Measurements from ENCODE around the gene RPL31. TPM values are rescaled to one million over a fixed set of nuclear protein-coding genes. Genes with fewer than 3 reads are reported as not detected.

Gene RPL31
- total RNA-seq, 1 experiment from 2014 or later = 1,158 TPM

- Mint-ChIP-seq H3K27me3 (ENCODE audit: unreplicated experiment) (no peaks in the 10 kb centered on the region), H3K36me3 (ENCODE audit: insufficient read depth, unreplicated experiment) (peaks cover 37% of the 10 kb centered on the region), H3K27ac (ENCODE audit: unreplicated experiment) (no peak overlapping the region), H3K9me3 (ENCODE audit: low read depth, unreplicated experiment) (no peaks in the 10 kb centered on the region), H3K4me3 (ENCODE audit: low read depth, unreplicated experiment) (no peak overlapping the region), H3K4me1 (ENCODE audit: low read depth, unreplicated experiment) (no peaks in the 10 kb centered on the region)
- CTCF ChIA-PET = no interaction called here
- intact Hi-C loops (cut with micrococcal nuclease; ENCODE audit: unreplicated experiment) = no loop called here
- BruUV-seq (replicated peaks) = no TSS peak
- TF ChIP-seq CTCF (IDR thresholded peaks at IDR 0.05; ENCODE audit: unreplicated experiment) = no peak
- no peak for DNase-seq
These were observed 46.9 kb upstream of the RPL31 start for GRCh38 chr2:100955226-100955625.

- no peak for TF ChIP-seq CTCF (IDR thresholded peaks at IDR 0.05; ENCODE audit: unreplicated experiment)
- no peaks in the 10 kb centered on the region for H3K4me1 Mint-ChIP-seq (ENCODE audit: low read depth, unreplicated experiment)
- peaks cover 30% of the 10 kb centered on the region for H3K36me3 Mint-ChIP-seq (ENCODE audit: insufficient read depth, unreplicated experiment)
- intact Hi-C loops (cut with micrococcal nuclease; ENCODE audit: unreplicated experiment) = no loop called here
- H3K9me3 Mint-ChIP-seq (ENCODE audit: low read depth, unreplicated experiment) = no peaks in the 10 kb centered on the region
- CTCF ChIA-PET = no interaction called here
- no peak overlapping the region for H3K4me3 Mint-ChIP-seq (ENCODE audit: low read depth, unreplicated experiment)
- DNase-seq = no peak
- no peak overlapping the region for H3K27ac Mint-ChIP-seq (ENCODE audit: unreplicated experiment)
- H3K27me3 Mint-ChIP-seq (ENCODE audit: unreplicated experiment) = no peaks in the 10 kb centered on the region
- no TSS peak for BruUV-seq (replicated peaks)
These were observed 46.0 kb upstream of the RPL31 start for GRCh38 chr2:100956081-100956480.

GRCh38 chr2:100957996-100958653 is 44.0 kb upstream of the RPL31 start:
- H3K4me3 Mint-ChIP-seq (ENCODE audit: low read depth, unreplicated experiment) = no peak overlapping the region
- no peaks in the 10 kb centered on the region for H3K27me3 Mint-ChIP-seq (ENCODE audit: unreplicated experiment)
- intact Hi-C loops (cut with micrococcal nuclease; ENCODE audit: unreplicated experiment) = no loop called here
- H3K4me1 Mint-ChIP-seq (ENCODE audit: low read depth, unreplicated experiment) = no peaks in the 10 kb centered on the region
- TF ChIP-seq CTCF (IDR thresholded peaks at IDR 0.05; ENCODE audit: unreplicated experiment) = no peak
- no peak for DNase-seq
- H3K9me3 Mint-ChIP-seq (ENCODE audit: low read depth, unreplicated experiment) = no peaks in the 10 kb centered on the region
- BruUV-seq (replicated peaks) = no TSS peak
- H3K27ac Mint-ChIP-seq (ENCODE audit: unreplicated experiment) = no peak overlapping the region
- CTCF ChIA-PET = no interaction called here
- H3K36me3 Mint-ChIP-seq (ENCODE audit: insufficient read depth, unreplicated experiment) = peaks cover 20% of the 10 kb centered on the region

GRCh38 chr2:100959225-100959880 is 42.7 kb upstream of the RPL31 start:
- no peak overlapping the region for H3K27ac Mint-ChIP-seq (ENCODE audit: unreplicated experiment)

More at GRCh38 chr2:100959225-100959880, 42.7 kb upstream of the RPL31 start:
- BruUV-seq (replicated peaks) = no TSS peak
- CTCF ChIA-PET = no interaction called here
- Mint-ChIP-seq H3K4me1 (ENCODE audit: low read depth, unreplicated experiment) (no peaks in the 10 kb centered on the region), H3K9me3 (ENCODE audit: low read depth, unreplicated experiment) (no peaks in the 10 kb centered on the region), H3K27me3 (ENCODE audit: unreplicated experiment) (no peaks in the 10 kb centered on the region), H3K36me3 (ENCODE audit: insufficient read depth, unreplicated experiment) (peaks cover 12% of the 10 kb centered on the region), H3K4me3 (ENCODE audit: low read depth, unreplicated experiment) (no peak overlapping the region)
- TF ChIP-seq CTCF (IDR thresholded peaks at IDR 0.05; ENCODE audit: unreplicated experiment) = no peak
- intact Hi-C loops (cut with micrococcal nuclease; ENCODE audit: unreplicated experiment) = no loop called here
- no peak for DNase-seq

Measured in Calu3 (cell line).